PFSK-1 (cell line): ENCODE results near the gene METTL25B.

ENCODE experiments used
- FOXP2 ChIP-seq: optimal IDR thresholded peaks from 2 replicates; pipeline ENCODE3; 2011; ENCODE audit warnings: borderline replicate concordance, control low read depth, inconsistent platforms; ENCODE audit not compliant: insufficient read depth; ENCODE audit errors: extremely low read length, extremely low read depth
- POLR2AphosphoS5 ChIP-seq: IDR thresholded peaks from 2 replicates; pipeline ENCODE4 v1.6.1; 2012; ENCODE audit warnings: low read depth, mild to moderate bottlenecking, control low read depth, low read length, moderate library complexity
- SIN3A ChIP-seq: IDR thresholded peaks from 2 replicates; pipeline ENCODE4 v1.6.1; 2012; ENCODE audit warnings: mild to moderate bottlenecking, low read length, moderate library complexity, borderline replicate concordance; ENCODE audit not compliant: insufficient read depth
- TAF1 ChIP-seq: IDR thresholded peaks from 2 replicates; pipeline ENCODE4 v1.6.1; 2012; ENCODE audit warnings: low read length, control low read depth, borderline replicate concordance; ENCODE audit not compliant: insufficient read depth
- TF ChIP-seq, protein P1 (sequence below), 2 experiments: IDR thresholded peaks; 2 replicates each; pipeline versions ENCODE4 v1.6.1 to v1.8.0; 2011 to 2012; ENCODE audit warnings: low read depth in 2 of 2, low read length in 2 of 2, control low read depth in 1 of 2, inconsistent platforms in 1 of 2, mild to moderate bottlenecking in 1 of 2, moderate library complexity in 1 of 2; ENCODE audit not compliant: insufficient read depth in 1 of 2

Gene METTL25B

GRCh38 chr1:156726549-156727226, 1.6 kb upstream of the METTL25B start:
- TF ChIP-seq SIN3A = peak; percentile 65; the same call in 1 of the 2 replicates
- TF ChIP-seq, protein P1, sequence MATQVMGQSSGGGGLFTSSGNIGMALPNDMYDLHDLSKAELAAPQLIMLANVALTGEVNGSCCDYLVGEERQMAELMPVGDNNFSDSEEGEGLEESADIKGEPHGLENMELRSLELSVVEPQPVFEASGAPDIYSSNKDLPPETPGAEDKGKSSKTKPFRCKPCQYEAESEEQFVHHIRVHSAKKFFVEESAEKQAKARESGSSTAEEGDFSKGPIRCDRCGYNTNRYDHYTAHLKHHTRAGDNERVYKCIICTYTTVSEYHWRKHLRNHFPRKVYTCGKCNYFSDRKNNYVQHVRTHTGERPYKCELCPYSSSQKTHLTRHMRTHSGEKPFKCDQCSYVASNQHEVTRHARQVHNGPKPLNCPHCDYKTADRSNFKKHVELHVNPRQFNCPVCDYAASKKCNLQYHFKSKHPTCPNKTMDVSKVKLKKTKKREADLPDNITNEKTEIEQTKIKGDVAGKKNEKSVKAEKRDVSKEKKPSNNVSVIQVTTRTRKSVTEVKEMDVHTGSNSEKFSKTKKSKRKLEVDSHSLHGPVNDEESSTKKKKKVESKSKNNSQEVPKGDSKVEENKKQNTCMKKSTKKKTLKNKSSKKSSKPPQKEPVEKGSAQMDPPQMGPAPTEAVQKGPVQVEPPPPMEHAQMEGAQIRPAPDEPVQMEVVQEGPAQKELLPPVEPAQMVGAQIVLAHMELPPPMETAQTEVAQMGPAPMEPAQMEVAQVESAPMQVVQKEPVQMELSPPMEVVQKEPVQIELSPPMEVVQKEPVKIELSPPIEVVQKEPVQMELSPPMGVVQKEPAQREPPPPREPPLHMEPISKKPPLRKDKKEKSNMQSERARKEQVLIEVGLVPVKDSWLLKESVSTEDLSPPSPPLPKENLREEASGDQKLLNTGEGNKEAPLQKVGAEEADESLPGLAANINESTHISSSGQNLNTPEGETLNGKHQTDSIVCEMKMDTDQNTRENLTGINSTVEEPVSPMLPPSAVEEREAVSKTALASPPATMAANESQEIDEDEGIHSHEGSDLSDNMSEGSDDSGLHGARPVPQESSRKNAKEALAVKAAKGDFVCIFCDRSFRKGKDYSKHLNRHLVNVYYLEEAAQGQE (IDR thresholded peaks at IDR 0.05; ENCODE audit: insufficient read depth in 1 of 2, low read depth in 2 of 2, low read length in 2 of 2) = no peak
- TF ChIP-seq TAF1 = no peak

DNA sequence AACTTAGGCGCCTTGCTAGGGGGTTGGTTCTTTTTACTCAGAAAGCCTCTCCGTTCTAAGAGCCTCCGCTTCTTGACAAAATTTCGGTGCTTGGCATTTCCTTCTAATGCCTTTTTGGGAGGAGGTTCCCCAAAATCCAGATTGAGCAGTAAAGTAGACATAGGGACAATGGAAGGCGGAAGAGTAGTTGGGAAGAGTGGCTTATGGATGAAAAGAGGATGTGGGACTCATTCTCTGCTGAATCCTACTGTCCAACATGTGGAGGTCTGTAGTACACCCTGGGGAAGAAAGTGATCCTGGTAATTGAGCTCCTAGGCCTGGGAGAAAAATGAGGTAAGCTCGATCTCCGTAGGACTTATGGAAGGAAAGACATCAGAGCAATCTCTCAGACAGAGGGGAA, 777 bp upstream of the METTL25B start:
- 0 out of 2 replicates have a peak, but pooled peaks have one; percentile 6 for TF ChIP-seq TAF1
- TF ChIP-seq, protein P1 (IDR thresholded peaks at IDR 0.05; ENCODE audit: insufficient read depth in 1 of 2, low read depth in 2 of 2, low read length in 2 of 2) = no peak

- TF ChIP-seq TAF1 (peak; percentile 30; the same call in 1 of the 2 replicates), SIN3A (0 out of 2 replicates have a peak, but pooled peaks have one; percentile 12), FOXP2 (peak; percentile 91), POLR2AphosphoS5 (peak; percentile 81)
- TF ChIP-seq, protein P1 (IDR thresholded peaks at IDR 0.05; ENCODE audit: insufficient read depth in 1 of 2, low read depth in 2 of 2, low read length in 2 of 2) = no peak
Measured at GRCh38 chr1:156728599-156729462, 562 bp downstream of the METTL25B start, which contains the start of gene ISG20L2. ISG20L2 (minus strand) TSS chr1:156728766; CDS start chr1:156727652, 1,114 bp downstream.

DNA sequence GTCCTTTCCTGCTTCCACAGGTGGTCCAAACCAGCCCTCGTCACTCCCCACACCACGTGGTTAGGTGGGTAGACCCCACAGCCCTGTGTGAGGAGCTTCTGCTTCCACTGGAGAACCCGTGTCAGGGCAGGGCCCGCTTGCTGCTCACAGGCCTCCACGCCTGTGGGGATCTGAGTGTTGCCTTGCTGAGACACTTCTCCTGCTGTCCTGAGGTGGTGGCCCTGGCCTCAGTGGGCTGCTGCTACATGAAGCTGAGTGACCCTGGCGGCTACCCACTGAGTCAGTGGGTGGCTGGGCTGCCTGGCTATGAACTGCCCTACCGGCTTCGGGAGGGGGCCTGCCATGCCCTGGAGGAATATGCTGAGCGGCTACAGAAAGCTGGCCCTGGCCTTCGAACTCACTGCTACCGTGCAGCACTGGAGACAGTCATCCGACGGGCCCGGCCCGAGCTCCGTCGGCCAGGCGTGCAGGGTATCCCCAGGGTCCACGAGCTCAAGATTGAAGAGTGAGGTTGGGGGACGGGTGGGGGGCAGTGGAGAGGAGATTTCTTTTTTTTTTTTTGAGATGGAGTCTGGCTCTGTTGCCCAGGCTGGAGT, 5.8 kb downstream of the METTL25B start:
- TF ChIP-seq FOXP2 = no peak
- TF ChIP-seq, protein P1 (IDR thresholded peaks at IDR 0.05; ENCODE audit: insufficient read depth in 1 of 2, low read depth in 2 of 2, low read length in 2 of 2) = no peak
